ENCODE results near the gene CHCHD3.

CHCHD3 gene

GRCh38 chr7:132877573-132877972, 204.3 kb downstream of the CHCHD3 start (continued):
- TF ChIP-seq PRDM2 (tag by site-specific recombination; IDR thresholded peaks at IDR 0.05; ENCODE audit: borderline replicate concordance) (no peak), ZSCAN5A (tag by site-specific recombination; IDR thresholded peaks at IDR 0.05) (no peak), ZNF10 (tag by site-specific recombination; IDR thresholded peaks at IDR 0.05) (no peak), ZNF518A (tag by site-specific recombination; conservative IDR thresholded peaks at IDR 0.05; ENCODE audit: low read depth) (no peak), ZBTB17 (tag by site-specific recombination; IDR thresholded peaks at IDR 0.05) (no peak), ZNF521 (tag by site-specific recombination; IDR thresholded peaks at IDR 0.05) (no peak), ZIC2 (tag by site-specific recombination; IDR thresholded peaks at IDR 0.05) (no peak), PRDM1 (tag by site-specific recombination; IDR thresholded peaks at IDR 0.05) (no peak), ZNF548 (tag by site-specific recombination; IDR thresholded peaks at IDR 0.05) (no peak), ZNF792 (tag by site-specific recombination; IDR thresholded peaks at IDR 0.05) (no peak)

GRCh38 chr7:132876576-132876975, 205.3 kb downstream of the CHCHD3 start:
- ChIA-PET POLR2A (no interaction called here), CTCF (no interaction called here)
- H3K36me3 ChIP-seq (ENCODE audit: control insufficient read depth in 2 of 2, insufficient read depth in 1 of 2, low read length in 2 of 2): no peaks in the 10 kb centered on the region
- H3K9me3 ChIP-seq (ENCODE audit: control insufficient read depth, insufficient read depth, low read depth, low read length): no peaks in the 10 kb centered on the region
- H3K4me1 ChIP-seq (ENCODE audit: control insufficient read depth, insufficient read depth, low read length): peaks cover 6% of the 10 kb centered on the region
- TF ChIP-seq ZIC2 (tag by site-specific recombination; IDR thresholded peaks at IDR 0.05): no peak
- TF ChIP-seq REPIN1 (tag by site-specific recombination; IDR thresholded peaks at IDR 0.05; ENCODE audit: low read depth): no peak
- TF ChIP-seq ZNF174 (tag by site-specific recombination; IDR thresholded peaks at IDR 0.05): no peak
- TF ChIP-seq ZNF629 (tag by site-specific recombination; IDR thresholded peaks at IDR 0.05): no peak
- no peak for TF ChIP-seq KLF16 (tag by site-specific recombination; IDR thresholded peaks at IDR 0.05)
- H3K27ac ChIP-seq (ENCODE audit: extremely low read depth, low read depth, low read length): no peak overlapping the region
- no peak overlapping the region for H3K4me3 ChIP-seq (ENCODE audit: low read depth, low read length)
